ENCODE results near the gene SH3TC1. TPM values are rescaled to one million over a fixed set of nuclear protein-coding genes. Genes with fewer than 3 reads are reported as not detected.

SH3TC1 gene
- polyA plus RNA-seq, 1 donor (not counting 4 experiments of a cell fraction or from before 2014, with no cell fraction given) = 12.3 TPM

GRCh38 chr4:8268901-8269534, 69.9 kb downstream of the SH3TC1 start:
- peak; percentile 65 for TF ChIP-seq EZH2 (IDR thresholded peaks at IDR 0.05; ENCODE audit: low read length)
- no peak for TF ChIP-seq CTCF (optimal IDR thresholded peaks at IDR 0.05 in 1 of 3, IDR thresholded peaks at IDR 0.05 in 1 of 3, conservative IDR thresholded peaks at IDR 0.05 in 1 of 3; ENCODE audit: extremely low read depth in 1 of 3, insufficient read depth in 2 of 3, low read length in 3 of 3)
- DNase-seq (ENCODE audit: low read depth, low spot score) = no peak
- H3K9me3 ChIP-seq (ENCODE audit: control insufficient read depth, low read depth, low read length) = no peaks in the 10 kb centered on the region
- FAIRE-seq = no peak
- dilution Hi-C loops (cut with MboI; ENCODE audit: extremely low pct_ligation_motif_present, low sequenced_read_pairs) = loop anchor here (25.0 kb wide), 1 partner anchor 143 kb away; no protein-coding TSS in a partner anchor
- no peak overlapping the region for H3K4me3 ChIP-seq (ENCODE audit: control insufficient read depth in 2 of 3, extremely low read depth in 1 of 3, insufficient read depth in 2 of 3, low read depth in 1 of 3, low read length in 3 of 3)
- H3K4me2 ChIP-seq (ENCODE audit: control insufficient read depth, extremely low read depth, insufficient read depth, low read depth, low read length) = no peak overlapping the region
- no peaks in the 10 kb centered on the region for H4K20me1 ChIP-seq (ENCODE audit: control insufficient read depth, extremely low read depth, insufficient read depth, low read length)
- H3K27ac ChIP-seq (ENCODE audit: control insufficient read depth, insufficient read depth, low read length) = no peak overlapping the region
- no peaks in the 10 kb centered on the region for H3K9me1 ChIP-seq (ENCODE audit: control insufficient read depth, extremely low read depth, insufficient read depth, low read length)
- no peak overlapping the region for H3K9ac ChIP-seq (ENCODE audit: control insufficient read depth, extremely low read depth, insufficient read depth, low read length)
- H3K79me2 ChIP-seq (ENCODE audit: control insufficient read depth, insufficient read depth, low read length) = no peaks in the 10 kb centered on the region
- H3K27me3 ChIP-seq (ENCODE audit: control insufficient read depth, extremely low read depth, insufficient read depth, low read length) = peaks cover 41% of the 10 kb centered on the region
- H3K4me1 ChIP-seq (ENCODE audit: control insufficient read depth, extremely low read depth, insufficient read depth, low read length) = no peaks in the 10 kb centered on the region
- H3K36me3 ChIP-seq (ENCODE audit: control insufficient read depth in 2 of 2, extremely low read depth in 1 of 2, insufficient read depth in 2 of 2, low read length in 2 of 2) = no peaks in the 10 kb centered on the region
- no peak overlapping the region for H2AFZ ChIP-seq (ENCODE audit: control insufficient read depth, low read length)

- Histone ChIP-seq H4K20me1 (ENCODE audit: control insufficient read depth, extremely low read depth, insufficient read depth, low read length) (no peaks in the 10 kb centered on the region), H3K4me1 (ENCODE audit: control insufficient read depth, extremely low read depth, insufficient read depth, low read length) (no peaks in the 10 kb centered on the region), H3K4me3 (ENCODE audit: control insufficient read depth in 2 of 3, extremely low read depth in 1 of 3, insufficient read depth in 2 of 3, low read depth in 1 of 3, low read length in 3 of 3) (no peak within 1 kb of the TSS), H3K27me3 (ENCODE audit: control insufficient read depth, extremely low read depth, insufficient read depth, low read length) (peaks cover 41% of the 10 kb centered on the region), H3K36me3 (ENCODE audit: control insufficient read depth in 2 of 2, extremely low read depth in 1 of 2, insufficient read depth in 2 of 2, low read length in 2 of 2) (no peaks in the 10 kb centered on the region), H2AFZ (ENCODE audit: control insufficient read depth, low read length) (no peak within 1 kb of the TSS), H3K79me2 (ENCODE audit: control insufficient read depth, insufficient read depth, low read length) (no peaks in the 10 kb centered on the region), H3K27ac (ENCODE audit: control insufficient read depth, insufficient read depth, low read length) (no peak within 1 kb of the TSS), H3K9ac (ENCODE audit: control insufficient read depth, extremely low read depth, insufficient read depth, low read length) (no peak within 1 kb of the TSS), H3K4me2 (ENCODE audit: control insufficient read depth, extremely low read depth, insufficient read depth, low read depth, low read length) (peak within 1 kb of the TSS; percentile 39), H3K9me1 (ENCODE audit: control insufficient read depth, extremely low read depth, insufficient read depth, low read length) (no peaks in the 10 kb centered on the region), H3K9me3 (ENCODE audit: control insufficient read depth, low read depth, low read length) (no peaks in the 10 kb centered on the region)
- TF ChIP-seq CTCF (optimal IDR thresholded peaks at IDR 0.05 in 1 of 3, IDR thresholded peaks at IDR 0.05 in 1 of 3, conservative IDR thresholded peaks at IDR 0.05 in 1 of 3; ENCODE audit: extremely low read depth in 1 of 3, insufficient read depth in 2 of 3, low read length in 3 of 3) (no peak), EZH2 (IDR thresholded peaks at IDR 0.05; ENCODE audit: low read length) (no peak)
- FAIRE-seq (no peak), DNase-seq (ENCODE audit: low read depth, low spot score) (no peak)
- dilution Hi-C loops (cut with MboI; ENCODE audit: extremely low pct_ligation_motif_present, low sequenced_read_pairs) = loop anchor here (25.0 kb wide), 1 partner anchor 143 kb away; no protein-coding TSS in a partner anchor
Measured at GRCh38 chr4:8269535-8270417, 70.7 kb downstream of the SH3TC1 start, which contains the start of gene HTRA3. Gene HTRA3, plus strand, starts transcription at chr4:8269754. Its CDS starts 215 bp downstream, at chr4:8269969.

Data from keratinocyte (primary cell).